ENCODE results near the gene ADAM12. TPM values are rescaled to one million over a fixed set of nuclear protein-coding genes. Genes with fewer than 3 reads are reported as not detected.

ADAM12 gene
- total and polyA plus RNA-seq, 12 donors, result 0.08 to 3.9 (median 0.53) TPM

- Histone ChIP-seq H3K36me3 (replicated peaks in 1 of 2) (no peaks in the 10 kb centered on the region), H3K4me3 (no peak overlapping the region), H3K27ac (no peak overlapping the region), H3K4me1 (replicated peaks in 1 of 2) (no peaks in the 10 kb centered on the region), H3K27me3 (no peaks in the 10 kb centered on the region), H3K9me3 (replicated peaks in 1 of 3) (no peaks in the 10 kb centered on the region)
- TF ChIP-seq POLR2A (IDR thresholded peaks at IDR 0.05), result no peak
- TF ChIP-seq, protein P1, sequence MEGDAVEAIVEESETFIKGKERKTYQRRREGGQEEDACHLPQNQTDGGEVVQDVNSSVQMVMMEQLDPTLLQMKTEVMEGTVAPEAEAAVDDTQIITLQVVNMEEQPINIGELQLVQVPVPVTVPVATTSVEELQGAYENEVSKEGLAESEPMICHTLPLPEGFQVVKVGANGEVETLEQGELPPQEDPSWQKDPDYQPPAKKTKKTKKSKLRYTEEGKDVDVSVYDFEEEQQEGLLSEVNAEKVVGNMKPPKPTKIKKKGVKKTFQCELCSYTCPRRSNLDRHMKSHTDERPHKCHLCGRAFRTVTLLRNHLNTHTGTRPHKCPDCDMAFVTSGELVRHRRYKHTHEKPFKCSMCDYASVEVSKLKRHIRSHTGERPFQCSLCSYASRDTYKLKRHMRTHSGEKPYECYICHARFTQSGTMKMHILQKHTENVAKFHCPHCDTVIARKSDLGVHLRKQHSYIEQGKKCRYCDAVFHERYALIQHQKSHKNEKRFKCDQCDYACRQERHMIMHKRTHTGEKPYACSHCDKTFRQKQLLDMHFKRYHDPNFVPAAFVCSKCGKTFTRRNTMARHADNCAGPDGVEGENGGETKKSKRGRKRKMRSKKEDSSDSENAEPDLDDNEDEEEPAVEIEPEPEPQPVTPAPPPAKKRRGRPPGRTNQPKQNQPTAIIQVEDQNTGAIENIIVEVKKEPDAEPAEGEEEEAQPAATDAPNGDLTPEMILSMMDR (IDR thresholded peaks at IDR 0.05), result no peak
- DNase-seq, result no peak
- WGBS, 4 donors, result 63 to 73% (median 70%) methylated on average over 7 of the region's 7 CpGs
- intact Hi-C loops (cut with DNase I), result no loop called here
These were observed 14.7 kb upstream of the ADAM12 start for GRCh38 chr10:126402721-126403695.

- H3K36me3 ChIP-seq (replicated peaks in 1 of 2), result no peaks in the 10 kb centered on the region
- no peaks in the 10 kb centered on the region for H3K4me1 ChIP-seq (replicated peaks in 1 of 2)
- intact Hi-C loops (cut with DNase I), result no loop called here
- H3K27me3 ChIP-seq, result no peaks in the 10 kb centered on the region
- DNase-seq, result no peak
- H3K27ac ChIP-seq, result no peak overlapping the region
- 65 to 84% (median 73%) methylated on average over 4 of the region's 4 CpGs for WGBS, 4 donors
- H3K4me3 ChIP-seq, result no peak overlapping the region
- TF ChIP-seq, protein P1 (IDR thresholded peaks at IDR 0.05), result no peak
- no peak for TF ChIP-seq POLR2A (IDR thresholded peaks at IDR 0.05)
- H3K9me3 ChIP-seq (replicated peaks in 1 of 3), result no peaks in the 10 kb centered on the region
These were observed 12.4 kb upstream of the ADAM12 start for GRCh38 chr10:126400641-126401040.

DNA sequence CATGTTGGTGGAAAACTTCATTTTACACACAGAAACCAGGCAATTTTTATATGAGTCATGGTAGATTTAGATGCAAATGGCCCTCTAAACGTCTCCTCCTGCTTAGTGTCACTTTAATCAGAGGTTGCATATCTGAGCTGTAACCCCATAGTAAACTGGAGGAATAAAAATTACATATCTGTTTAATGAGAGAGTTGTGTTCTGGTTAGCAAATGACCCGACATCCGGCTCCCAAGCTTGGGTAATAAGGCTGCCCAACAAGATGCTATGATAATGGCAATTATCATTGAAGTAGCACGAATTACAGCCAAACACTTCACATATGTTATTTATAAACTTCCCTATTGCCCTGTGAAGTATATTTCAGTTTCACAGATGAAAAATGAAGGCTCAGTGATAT lies 10.6 kb upstream of the ADAM12 start:
- intact Hi-C loops (cut with DNase I), result no loop called here
- H3K4me1 ChIP-seq (replicated peaks in 1 of 2), result no peaks in the 10 kb centered on the region
- WGBS, 4 donors, result 70 to 94% (median 76%) methylated on average over 4 of the region's 4 CpGs
- no peaks in the 10 kb centered on the region for H3K36me3 ChIP-seq (replicated peaks in 1 of 2)
- no peak overlapping the region for H3K4me3 ChIP-seq
- H3K27me3 ChIP-seq, result no peaks in the 10 kb centered on the region
- DNase-seq, result no peak
- no peaks in the 10 kb centered on the region for H3K9me3 ChIP-seq (replicated peaks in 1 of 3)
- no peak overlapping the region for H3K27ac ChIP-seq
- TF ChIP-seq, protein P1 (IDR thresholded peaks at IDR 0.05), result no peak
- TF ChIP-seq POLR2A (IDR thresholded peaks at IDR 0.05), result no peak

DNA sequence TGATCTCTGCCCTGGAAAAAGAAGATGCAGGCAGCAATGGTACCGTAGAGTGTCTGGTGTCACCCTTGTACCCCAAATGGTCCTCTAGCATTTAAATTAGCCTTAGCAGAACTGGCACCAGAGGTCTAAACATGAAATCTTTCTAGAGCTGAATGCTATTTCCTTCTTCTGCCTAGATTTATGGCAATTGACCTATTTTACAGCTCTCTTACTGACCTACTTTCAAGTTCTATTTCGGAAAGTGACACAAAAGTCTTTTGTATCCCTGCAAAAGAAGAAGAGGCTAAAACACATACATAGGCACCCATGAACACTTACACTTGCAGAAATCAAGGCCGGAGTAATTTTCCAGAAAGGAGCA lies 10.1 kb upstream of the ADAM12 start:
- WGBS, 4 donors, result 58 to 72% (median 65%) methylated on average over 3 of the region's 3 CpGs
- intact Hi-C loops (cut with DNase I), result no loop called here
- no peak overlapping the region for H3K4me3 ChIP-seq
- no peak for TF ChIP-seq POLR2A (IDR thresholded peaks at IDR 0.05)
- TF ChIP-seq, protein P1 (IDR thresholded peaks at IDR 0.05), result no peak
- H3K4me1 ChIP-seq (replicated peaks in 1 of 2), result no peaks in the 10 kb centered on the region
- no peaks in the 10 kb centered on the region for H3K9me3 ChIP-seq (replicated peaks in 1 of 3)
- no peaks in the 10 kb centered on the region for H3K27me3 ChIP-seq
- no peaks in the 10 kb centered on the region for H3K36me3 ChIP-seq (replicated peaks in 1 of 2)
- DNase-seq, result no peak
- H3K27ac ChIP-seq, result no peak overlapping the region

Measured in adrenal gland (tissue), 12 donors.